Liver (tissue), 9 donors: Measurements from ENCODE around the gene MORF4L1. TPM values are rescaled to one million over a fixed set of nuclear protein-coding genes. Genes with fewer than 3 reads are reported as not detected.

Experiments used
- DNase-seq: peaks from one replicate; pipeline ENCODE4 v3.0.0-alpha.2; 2017; ENCODE audit warnings: low spot score
- H3K27ac ChIP-seq, 2 donors: one replicate each; pipeline ENCODE4 v1.7.0; 2013; ENCODE audit warnings: inconsistent platforms in 2 of 2, low read length in 2 of 2, control low read depth in 1 of 2, low read depth in 1 of 2, mild to moderate bottlenecking in 1 of 2
- H3K27me3 ChIP-seq, 4 donors: one replicate each; pipeline versions ENCODE4 v1.6.1 to v1.7.0; 2013; ENCODE audit warnings: low read length in 3 of 4, inconsistent platforms in 1 of 4, mild to moderate bottlenecking in 1 of 4, moderate library complexity in 1 of 4; ENCODE audit not compliant: control insufficient read depth in 4 of 4, insufficient read depth in 4 of 4
- H3K36me3 ChIP-seq, 4 donors: one replicate each; pipeline versions ENCODE4 v1.6.1 to v1.7.0; 2013; ENCODE audit warnings: low read length in 3 of 4, mild to moderate bottlenecking in 3 of 4, low read depth in 1 of 4, moderate library complexity in 1 of 4; ENCODE audit not compliant: control insufficient read depth in 4 of 4, insufficient read depth in 3 of 4
- H3K4me1 ChIP-seq, 4 donors: one replicate each; pipeline versions ENCODE4 v1.6.1 to v1.7.0; 2013; ENCODE audit warnings: low read length in 3 of 4, mild to moderate bottlenecking in 3 of 4, moderate library complexity in 1 of 4; ENCODE audit not compliant: control insufficient read depth in 4 of 4, insufficient read depth in 4 of 4
- H3K4me3 ChIP-seq, 3 donors: one replicate each; pipeline versions ENCODE4 v1.6.1 to v1.7.0; 2013; ENCODE audit warnings: low read length in 3 of 3, control low read depth in 1 of 3, low read depth in 1 of 3, mild to moderate bottlenecking in 1 of 3
- H3K9ac ChIP-seq, 2 donors: one replicate each; pipeline ENCODE4 v1.7.0; 2013; ENCODE audit warnings: low read length in 2 of 2, mild to moderate bottlenecking in 2 of 2, moderate library complexity in 2 of 2, control low read depth in 1 of 2, low read depth in 1 of 2
- H3K9me3 ChIP-seq, 4 donors: one replicate each; pipeline versions ENCODE4 v1.6.1 to v1.7.0; 2013; ENCODE audit warnings: low read length in 3 of 4; ENCODE audit not compliant: control insufficient read depth in 4 of 4
- EGR1 ChIP-seq, 2 donors: IDR thresholded peaks; 2 replicates each; pipeline ENCODE4 v1.6.1; 2016 to 2018; ENCODE audit warnings: antibody characterized with exemption in 2 of 2, low read depth in 2 of 2
- FOXA1 ChIP-seq: IDR thresholded peaks from 2 replicates; pipeline ENCODE4 v1.6.1; 2016; ENCODE audit warnings: antibody characterized with exemption
- FOXA2 ChIP-seq: IDR thresholded peaks from 2 replicates; pipeline ENCODE4 v1.6.1; 2016; ENCODE audit warnings: antibody characterized with exemption
- GABPA ChIP-seq, 2 donors: IDR thresholded peaks in 1 of 2; conservative IDR thresholded peaks in 1 of 2; 2 replicates each; pipeline ENCODE4 v1.6.1; 2016; ENCODE audit warnings: antibody characterized with exemption in 2 of 2, mild to moderate bottlenecking in 1 of 2, moderate library complexity in 1 of 2
- HNF4A ChIP-seq, 2 donors: conservative IDR thresholded peaks; 2 replicates each; pipeline ENCODE4 v1.6.1; 2016; ENCODE audit warnings: antibody characterized with exemption in 2 of 2, mild to moderate bottlenecking in 2 of 2
- HNF4G ChIP-seq: IDR thresholded peaks from 2 replicates; pipeline ENCODE4 v1.6.1; 2016; ENCODE audit warnings: antibody characterized with exemption
- JUND ChIP-seq, 2 donors: IDR thresholded peaks; 2 replicates each; pipeline ENCODE4 v1.6.1; 2016; ENCODE audit warnings: antibody characterized with exemption in 2 of 2
- MAX ChIP-seq: IDR thresholded peaks from 2 replicates; pipeline ENCODE4 v1.6.1; 2016; ENCODE audit warnings: antibody characterized with exemption
- NR2F2 ChIP-seq: IDR thresholded peaks from 2 replicates; pipeline ENCODE4 v1.6.1; 2016; ENCODE audit warnings: antibody characterized with exemption
- RAD21 ChIP-seq, 2 donors: IDR thresholded peaks; 2 replicates each; pipeline ENCODE4 v1.6.1; 2016; ENCODE audit warnings: antibody characterized with exemption in 2 of 2, mild to moderate bottlenecking in 2 of 2
- REST ChIP-seq: IDR thresholded peaks from 2 replicates; pipeline ENCODE4 v1.6.1; 2016; ENCODE audit warnings: antibody characterized with exemption, mild to moderate bottlenecking
- RXRA ChIP-seq, 2 donors: IDR thresholded peaks; 2 replicates each; pipeline ENCODE4 v1.6.1; 2017 to 2018; ENCODE audit warnings: antibody characterized with exemption in 2 of 2, mild to moderate bottlenecking in 1 of 2
- SP1 ChIP-seq: IDR thresholded peaks from 2 replicates; pipeline ENCODE4 v1.6.1; 2018; ENCODE audit warnings: antibody characterized with exemption, mild to moderate bottlenecking
- TAF1 ChIP-seq: conservative IDR thresholded peaks from 2 replicates; pipeline ENCODE4 v1.6.1; 2016; ENCODE audit warnings: antibody characterized with exemption, mild to moderate bottlenecking
- YY1 ChIP-seq: IDR thresholded peaks from 2 replicates; pipeline ENCODE4 v1.6.1; 2016; ENCODE audit warnings: antibody characterized with exemption, mild to moderate bottlenecking
- ZBTB33 ChIP-seq: IDR thresholded peaks from 2 replicates; pipeline ENCODE4 v1.6.1; 2016; ENCODE audit warnings: antibody characterized with exemption
- WGBS: extraction: QIAGEN DNeasy Blood & Tissue Kit; methylation state at CpG from one replicate; pipeline ENCODE4 v1.1.7; 2013; 5-methylcytosine and 5-hydroxymethylcytosine counted together
- polyA plus RNA-seq, 2 donors: library from polyadenylated mRNA; stranded (reverse) in 1 of 2; unstranded in 1 of 2; fragments of 200-250 nt in 1 of 2; fragments of >200 nt in 1 of 2; fragmentation: Nextera tagmentation in 1 of 2; extraction: Ambion mirVana in 1 of 2; gene quantifications; one replicate each; pipeline versions ENCODE4 v1.2.1 to v1.2.3, GENCODE V29; 2013 to 2015
- total RNA-seq, 2 donors: library from RNA; depleted of rRNA; stranded (reverse); fragments of >200 nt; gene quantifications; one replicate each; pipeline ENCODE4 v1.2.3, GENCODE V29; 2014
- TF ChIP-seq, protein P1 (sequence below): IDR thresholded peaks from 2 replicates; pipeline ENCODE4 v1.6.1; 2016; ENCODE audit warnings: antibody characterized with exemption
- TF ChIP-seq, protein P2 (sequence below): fragments of 150-350 bp; IDR thresholded peaks from 2 replicates; pipeline ENCODE4 v1.5.1; 2017; ENCODE audit warnings: improper control_type of control experiment, low read depth, low read length; ENCODE audit not compliant: missing input control
- donor health status: healthy.
- donor health status: healthy.
- donor health status: healthy.
- donor health status: healthy.
- donor health status: healthy.

The MORF4L1 gene
- total and polyA plus RNA-seq, 4 donors, result 67.5 to 134 (median 123) TPM

- DNase-seq, result no peak
- Histone ChIP-seq H3K4me3 (no peak overlapping the region), H3K36me3 (peaks cover 13 to 53% (median 33%) of the 10 kb centered on the region in 4 donors), H3K27me3 (no peaks in the 10 kb centered on the region), H3K9ac (no peak overlapping the region), H3K9me3 (no peaks in the 10 kb centered on the region), H3K4me1 (peaks cover 0 to under 1% (median under 1%) of the 10 kb centered on the region in 4 donors), H3K27ac (no peak overlapping the region)
- TF ChIP-seq JUND (IDR thresholded peaks at IDR 0.05) (no peak), EGR1 (IDR thresholded peaks at IDR 0.05; ENCODE audit: low read depth in 2 of 2) (no peak), MAX (no peak), NR2F2 (no peak), HNF4G (no peak), RXRA (IDR thresholded peaks at IDR 0.05) (no peak), REST (no peak), SP1 (no peak), YY1 (no peak), ZBTB33 (no peak), RAD21 (IDR thresholded peaks at IDR 0.05) (no peak), GABPA (IDR thresholded peaks at IDR 0.05 in 1 of 2, conservative IDR thresholded peaks at IDR 0.05 in 1 of 2) (no peak), FOXA1 (no peak), HNF4A (conservative IDR thresholded peaks at IDR 0.05) (no peak)
- TF ChIP-seq, protein P1, sequence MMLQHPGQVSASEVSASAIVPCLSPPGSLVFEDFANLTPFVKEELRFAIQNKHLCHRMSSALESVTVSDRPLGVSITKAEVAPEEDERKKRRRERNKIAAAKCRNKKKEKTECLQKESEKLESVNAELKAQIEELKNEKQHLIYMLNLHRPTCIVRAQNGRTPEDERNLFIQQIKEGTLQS, result no peak
- WGBS, result 89% methylated on average over 14 of the region's 14 CpGs
Observed at GRCh38 chr15:78921940-78922339, 49.2 kb downstream of the MORF4L1 start.

GRCh38 chr15:78922527-78922926 is 49.8 kb downstream of the MORF4L1 start:
- Histone ChIP-seq H3K4me3 (no peak overlapping the region), H3K27me3 (no peaks in the 10 kb centered on the region), H3K9ac (no peak overlapping the region), H3K4me1 (no peaks in the 10 kb centered on the region), H3K9me3 (no peaks in the 10 kb centered on the region), H3K36me3 (peaks cover 16 to 59% (median 36%) of the 10 kb centered on the region in 4 donors), H3K27ac (no peak overlapping the region)
- WGBS, result 92% methylated on average over 7 of the region's 7 CpGs
- no peak for TF ChIP-seq EGR1 (IDR thresholded peaks at IDR 0.05; ENCODE audit: low read depth in 2 of 2)
- no peak for TF ChIP-seq GABPA (IDR thresholded peaks at IDR 0.05 in 1 of 2, conservative IDR thresholded peaks at IDR 0.05 in 1 of 2)
- TF ChIP-seq, protein P2, sequence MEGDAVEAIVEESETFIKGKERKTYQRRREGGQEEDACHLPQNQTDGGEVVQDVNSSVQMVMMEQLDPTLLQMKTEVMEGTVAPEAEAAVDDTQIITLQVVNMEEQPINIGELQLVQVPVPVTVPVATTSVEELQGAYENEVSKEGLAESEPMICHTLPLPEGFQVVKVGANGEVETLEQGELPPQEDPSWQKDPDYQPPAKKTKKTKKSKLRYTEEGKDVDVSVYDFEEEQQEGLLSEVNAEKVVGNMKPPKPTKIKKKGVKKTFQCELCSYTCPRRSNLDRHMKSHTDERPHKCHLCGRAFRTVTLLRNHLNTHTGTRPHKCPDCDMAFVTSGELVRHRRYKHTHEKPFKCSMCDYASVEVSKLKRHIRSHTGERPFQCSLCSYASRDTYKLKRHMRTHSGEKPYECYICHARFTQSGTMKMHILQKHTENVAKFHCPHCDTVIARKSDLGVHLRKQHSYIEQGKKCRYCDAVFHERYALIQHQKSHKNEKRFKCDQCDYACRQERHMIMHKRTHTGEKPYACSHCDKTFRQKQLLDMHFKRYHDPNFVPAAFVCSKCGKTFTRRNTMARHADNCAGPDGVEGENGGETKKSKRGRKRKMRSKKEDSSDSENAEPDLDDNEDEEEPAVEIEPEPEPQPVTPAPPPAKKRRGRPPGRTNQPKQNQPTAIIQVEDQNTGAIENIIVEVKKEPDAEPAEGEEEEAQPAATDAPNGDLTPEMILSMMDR, result no peak
- TF ChIP-seq TAF1, result no peak
- TF ChIP-seq, protein P1, result no peak
- no peak for TF ChIP-seq FOXA1
- TF ChIP-seq ZBTB33, result no peak
- TF ChIP-seq HNF4A (conservative IDR thresholded peaks at IDR 0.05), result no peak
- TF ChIP-seq MAX, result no peak
- TF ChIP-seq RXRA (IDR thresholded peaks at IDR 0.05), result no peak
- no peak for TF ChIP-seq SP1
- TF ChIP-seq YY1, result no peak
- TF ChIP-seq HNF4G, result no peak
- no peak for TF ChIP-seq FOXA2
- TF ChIP-seq JUND (IDR thresholded peaks at IDR 0.05), result no peak
- no peak for TF ChIP-seq NR2F2
- TF ChIP-seq RAD21 (IDR thresholded peaks at IDR 0.05), result no peak
- DNase-seq, result no peak
